ENCODE measurements around the gene RPTOR.

DNA sequence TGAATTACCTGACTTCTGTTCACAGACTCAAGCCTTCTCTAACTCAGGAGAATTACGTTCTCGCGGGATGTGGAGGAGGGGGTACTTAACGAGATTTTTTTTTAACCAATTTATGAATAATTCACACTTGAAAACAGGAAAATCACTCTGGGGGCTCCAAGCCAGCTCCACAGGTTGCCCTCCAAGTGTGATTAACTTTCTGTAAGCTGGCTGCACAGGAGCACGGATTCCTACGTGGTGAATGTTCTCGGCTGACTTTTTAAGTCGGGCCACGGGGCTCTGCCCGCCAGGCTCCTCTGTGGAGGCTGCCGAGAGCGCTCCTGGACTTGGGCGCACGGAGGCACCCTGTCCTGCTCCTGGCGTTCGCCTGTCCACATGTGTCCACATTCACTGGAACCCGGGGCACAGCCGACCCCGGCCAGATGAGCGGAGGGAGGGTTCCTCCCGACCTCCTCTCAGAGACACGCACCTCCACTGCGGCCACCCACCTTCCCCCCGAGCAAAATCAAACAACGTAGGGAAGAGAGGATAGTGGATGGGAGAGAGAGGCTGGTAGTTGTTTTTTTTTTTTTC lies 299.9 kb downstream of the RPTOR start:
- TF ChIP-seq POLR2A (IDR thresholded peaks at IDR 0.05; ENCODE audit: low read length) (no peak), GATA1 (IDR thresholded peaks at IDR 0.05; ENCODE audit: low read depth, low read length) (no peak)

Data from erythroblast (primary cell).